Stimulated activated CD4-positive, alpha-beta T cell treated with anti-CD3 and anti-CD28 coated beads, Interleukin-15, amount 100 ng/mL, for 24 hours (primary cell): Measurements from ENCODE around the gene SLC17A1.

Experiments
- DNase-seq: peaks from one replicate; pipeline ENCODE4 v3.0.0-alpha.2; 2020

SLC17A1 gene, protein sequence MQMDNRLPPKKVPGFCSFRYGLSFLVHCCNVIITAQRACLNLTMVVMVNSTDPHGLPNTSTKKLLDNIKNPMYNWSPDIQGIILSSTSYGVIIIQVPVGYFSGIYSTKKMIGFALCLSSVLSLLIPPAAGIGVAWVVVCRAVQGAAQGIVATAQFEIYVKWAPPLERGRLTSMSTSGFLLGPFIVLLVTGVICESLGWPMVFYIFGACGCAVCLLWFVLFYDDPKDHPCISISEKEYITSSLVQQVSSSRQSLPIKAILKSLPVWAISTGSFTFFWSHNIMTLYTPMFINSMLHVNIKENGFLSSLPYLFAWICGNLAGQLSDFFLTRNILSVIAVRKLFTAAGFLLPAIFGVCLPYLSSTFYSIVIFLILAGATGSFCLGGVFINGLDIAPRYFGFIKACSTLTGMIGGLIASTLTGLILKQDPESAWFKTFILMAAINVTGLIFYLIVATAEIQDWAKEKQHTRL

GRCh38 chr6:25831532-25832306 is at the start of gene SLC17A1:
SLC17A1 (minus strand) TSS chr6:25832052; CDS start chr6:25830557, 1,495 bp downstream.
- no peak for DNase-seq

GRCh38 chr6:25880601-25881000 is 48.7 kb upstream of the SLC17A1 start:
- DNase-seq = no peak

GRCh38 chr6:25878721-25879322 is 47.0 kb upstream of the SLC17A1 start:
- DNase-seq = no peak

DNA sequence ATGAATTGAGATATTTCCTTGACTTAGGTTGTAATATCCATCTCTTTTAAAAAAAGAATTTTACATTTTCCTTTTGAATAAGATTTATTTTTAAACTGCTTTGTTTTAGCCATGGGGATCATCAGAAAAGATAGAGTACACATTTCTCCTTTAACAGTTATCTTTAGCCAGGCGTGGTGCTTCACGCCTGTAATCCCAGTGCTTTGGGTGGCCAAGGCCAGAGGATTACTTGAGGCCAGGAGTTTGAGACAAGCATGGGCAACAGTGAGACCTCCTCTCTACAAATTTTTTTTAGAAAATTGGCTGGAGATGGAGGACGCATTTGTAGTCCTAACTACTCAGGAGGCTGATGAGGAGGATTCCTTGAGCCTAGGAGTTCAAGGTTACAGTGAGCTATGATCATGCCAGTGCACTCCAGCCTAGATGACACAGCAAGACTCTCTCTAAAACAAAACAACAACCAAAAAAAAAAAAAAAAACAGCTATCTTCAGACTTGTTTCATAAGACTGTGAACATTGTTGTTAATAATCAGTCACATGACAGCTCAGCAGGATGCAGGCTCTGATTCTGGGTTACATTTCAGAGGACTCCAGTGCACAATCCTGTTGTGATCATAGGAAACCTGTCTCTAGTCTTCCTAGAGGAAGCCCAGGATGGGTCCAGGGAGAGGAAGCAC is 44.2 kb upstream of the SLC17A1 start:
- no peak for DNase-seq

- DNase-seq = no peak
Observed at GRCh38 chr6:25875563-25875905, 43.7 kb upstream of the SLC17A1 start.

GRCh38 chr6:25874822-25875562 is 43.1 kb upstream of the SLC17A1 start:
- DNase-seq = no peak

DNA sequence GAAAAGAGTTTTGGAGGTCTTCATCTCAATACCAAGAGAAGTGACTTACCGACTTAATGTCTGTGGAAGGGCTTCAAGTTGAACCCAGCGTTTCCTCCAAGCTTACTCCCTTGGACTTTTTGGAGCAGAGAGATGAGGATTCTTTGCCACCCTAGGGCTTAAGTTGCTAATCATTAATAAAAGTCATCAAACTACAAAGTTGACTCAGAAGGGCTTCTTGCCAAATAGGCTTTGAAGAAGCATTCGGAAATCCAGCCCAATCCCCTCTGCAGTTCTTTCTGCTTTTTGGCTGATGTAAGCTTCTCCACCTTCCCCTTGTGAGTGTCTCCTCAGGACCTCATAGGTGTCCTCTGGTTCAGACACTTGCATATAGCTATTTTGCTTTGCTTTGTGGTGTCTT is 42.3 kb upstream of the SLC17A1 start, which contains the start of gene SLC17A3:
TSS of gene SLC17A3 (minus strand) at position 126 of the 400 bp plus-strand sequence. CDS start 5,856 bp downstream, outside the sequence.
- DNase-seq = no peak

DNA sequence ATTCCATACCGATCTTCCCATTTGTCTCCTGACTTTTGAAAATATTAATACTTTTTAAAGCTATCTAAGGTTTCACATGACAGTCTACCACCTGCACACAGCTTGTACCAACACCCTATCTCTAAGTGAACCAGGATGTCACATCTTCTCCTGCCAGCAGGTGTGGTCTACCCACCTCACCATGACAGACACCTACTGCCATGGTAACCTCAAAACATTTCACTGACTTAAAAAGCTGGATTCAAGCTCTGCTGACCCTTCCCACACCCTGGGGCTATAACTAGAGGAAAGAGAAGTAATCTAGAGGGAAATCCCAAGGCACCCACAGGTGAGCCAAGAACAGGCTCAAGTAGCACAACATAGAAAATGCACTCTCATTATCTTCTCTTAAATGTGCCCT is 41.0 kb upstream of the SLC17A1 start:
- no peak for DNase-seq

DNA sequence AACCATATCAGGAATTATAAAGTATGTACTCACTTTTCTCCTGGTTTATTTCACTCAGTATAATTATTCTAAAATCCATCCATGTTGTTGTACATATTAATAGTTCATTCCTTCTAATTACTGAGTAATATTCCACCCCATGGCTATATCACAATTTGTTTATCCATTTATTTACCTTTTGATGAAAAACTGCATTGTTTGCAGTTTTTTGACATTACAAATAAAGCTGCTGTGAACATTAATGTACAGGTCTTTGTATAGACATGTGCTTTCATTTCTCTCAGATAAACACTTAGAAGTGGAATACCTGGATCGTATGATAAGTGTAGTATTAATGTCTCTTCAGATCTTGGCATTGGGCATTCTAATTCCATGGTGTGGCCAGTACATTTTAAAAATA is 38.0 kb upstream of the SLC17A1 start:
- DNase-seq = no peak

DNA sequence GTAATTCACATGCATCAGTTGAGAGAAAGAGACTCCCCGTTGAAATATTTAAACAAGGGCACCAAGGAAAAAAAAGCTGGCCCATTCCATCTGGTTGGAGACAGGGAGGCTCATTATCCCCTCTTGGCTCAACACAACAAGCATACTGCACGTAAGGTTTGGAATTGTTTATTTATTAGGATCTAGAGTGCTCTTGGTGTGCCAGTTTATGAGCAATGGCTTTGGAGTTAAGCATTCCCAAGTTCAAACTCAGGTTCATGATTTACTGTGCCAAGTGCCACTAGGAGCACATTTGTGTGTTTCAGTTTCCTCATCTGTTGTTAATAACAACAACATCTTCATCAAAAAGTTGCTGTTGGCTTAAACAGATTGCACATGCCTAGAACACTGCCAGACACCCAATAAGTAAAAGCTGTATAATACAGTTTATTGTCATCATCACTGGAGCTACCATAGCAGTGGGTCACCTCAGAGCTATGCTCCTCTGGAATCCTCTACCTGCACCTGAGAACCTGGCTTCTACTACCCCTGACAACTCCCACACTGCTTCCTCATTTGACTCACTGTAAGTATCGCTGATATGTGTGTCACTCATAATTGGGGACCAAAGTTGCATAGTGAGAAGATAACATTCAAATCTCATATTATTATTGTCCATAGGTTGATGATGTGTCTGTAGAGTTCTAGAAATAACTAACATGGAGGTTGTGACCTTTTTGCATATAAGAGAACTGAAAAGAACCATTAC is 36.8 kb upstream of the SLC17A1 start:
- DNase-seq = no peak

GRCh38 chr6:25866011-25866410 is 34.2 kb upstream of the SLC17A1 start:
- no peak for DNase-seq

DNA sequence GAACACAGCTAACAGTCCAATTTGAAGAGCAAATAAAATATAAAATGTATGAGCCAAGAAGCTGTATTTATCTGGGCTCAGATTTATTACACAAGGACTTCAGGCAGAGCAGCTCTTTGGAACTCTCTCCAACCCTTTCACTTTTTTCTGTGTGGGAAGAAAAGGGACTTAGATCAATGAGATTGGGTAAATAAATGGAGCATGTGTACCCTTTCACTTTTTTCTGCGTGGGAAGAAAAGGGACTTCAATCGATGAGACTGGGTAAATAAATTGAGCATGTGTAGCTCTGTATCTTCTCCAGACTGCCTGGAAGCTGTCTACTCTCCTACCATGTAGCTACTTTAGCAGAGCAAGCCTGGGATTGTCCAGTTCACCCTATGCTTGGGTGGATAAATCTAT is 31.5 kb upstream of the SLC17A1 start:
- DNase-seq = no peak

DNA sequence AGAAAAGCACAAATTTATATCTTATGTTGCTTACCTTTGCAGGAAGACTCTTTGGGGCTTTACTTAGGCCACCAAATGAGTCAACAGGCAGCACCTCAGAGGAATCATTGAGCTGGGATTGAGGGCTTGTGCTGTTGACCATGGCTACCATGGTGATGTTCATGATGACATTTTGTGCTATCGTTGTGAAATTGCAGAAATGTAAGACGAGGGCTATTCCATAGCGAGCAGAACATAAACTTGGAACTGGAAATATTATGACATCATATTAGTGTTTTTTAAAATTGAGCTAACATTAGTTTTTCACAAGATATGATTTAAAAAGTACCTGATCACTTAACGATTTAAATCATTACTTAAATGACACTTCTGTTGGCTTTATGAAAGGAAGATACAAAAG is 30.3 kb upstream of the SLC17A1 start:
- no peak for DNase-seq

- no peak for DNase-seq
Observed at GRCh38 chr6:25852756-25853155, 20.9 kb upstream of the SLC17A1 start.

DNA sequence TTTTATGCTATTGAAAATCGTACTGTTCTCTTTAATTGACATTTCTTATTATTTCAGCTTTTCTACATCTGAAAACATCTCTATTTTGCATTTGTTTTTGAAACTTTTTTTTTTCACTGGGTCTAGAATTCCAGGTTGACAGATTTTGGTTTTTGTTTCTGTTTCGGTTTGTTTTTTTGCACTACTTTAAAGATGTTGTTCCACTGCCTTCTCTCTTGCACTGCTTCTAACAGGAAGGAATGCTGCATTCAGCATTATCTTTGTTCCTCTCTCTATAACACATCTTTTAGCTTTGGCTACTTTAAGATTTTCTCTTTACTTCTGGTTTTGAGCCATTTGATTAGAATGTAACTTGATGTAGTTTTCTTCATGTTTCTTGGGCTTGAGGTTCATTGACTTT is 20.1 kb upstream of the SLC17A1 start:
- DNase-seq = no peak

DNA sequence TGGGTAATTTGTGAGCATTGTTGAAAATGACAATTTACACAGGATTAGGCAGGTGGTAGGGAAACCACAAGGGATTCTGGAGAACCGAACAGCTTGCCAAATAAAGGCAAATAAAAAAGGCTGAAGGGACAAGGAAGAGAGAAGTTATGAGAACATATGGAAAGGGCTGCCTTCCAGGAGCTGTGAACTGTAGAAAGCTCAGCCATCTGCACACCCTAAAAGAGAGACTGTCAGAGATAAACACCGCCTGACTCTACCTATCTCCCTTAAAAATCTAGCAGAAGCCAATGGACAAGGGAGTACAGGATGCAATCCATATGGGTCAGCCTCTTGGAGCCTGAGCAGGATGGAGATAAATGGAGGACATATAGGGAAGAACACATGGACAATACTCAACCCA is 12.7 kb upstream of the SLC17A1 start:
- DNase-seq = no peak

GRCh38 chr6:25842526-25842925 is 10.7 kb upstream of the SLC17A1 start:
- DNase-seq = peak; percentile 20

GRCh38 chr6:25835442-25836283 is 3.8 kb upstream of the SLC17A1 start:
- DNase-seq = no peak

- no peak for DNase-seq
Observed at GRCh38 chr6:25834950-25835349, 3.1 kb upstream of the SLC17A1 start.

DNA sequence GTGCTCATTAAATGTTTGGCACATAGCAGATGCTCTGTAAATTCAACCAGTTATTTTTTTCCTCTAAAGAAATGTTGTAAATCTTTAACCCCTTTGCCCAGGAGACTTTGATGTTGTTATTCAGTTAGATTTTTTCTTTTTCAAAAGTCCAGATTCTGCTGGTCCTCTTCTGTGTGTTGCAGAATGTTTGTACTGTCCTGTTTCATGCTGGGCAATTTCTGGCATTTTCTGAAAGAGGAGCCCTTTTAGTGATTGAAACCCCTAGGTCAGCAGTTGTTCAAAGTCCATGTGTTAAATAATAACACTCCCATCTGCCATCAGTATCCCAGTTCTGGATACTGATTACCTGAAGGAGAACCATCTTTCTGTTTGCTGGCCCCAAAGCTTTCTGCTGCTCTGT is 1.3 kb upstream of the SLC17A1 start:
- DNase-seq = no peak

DNA sequence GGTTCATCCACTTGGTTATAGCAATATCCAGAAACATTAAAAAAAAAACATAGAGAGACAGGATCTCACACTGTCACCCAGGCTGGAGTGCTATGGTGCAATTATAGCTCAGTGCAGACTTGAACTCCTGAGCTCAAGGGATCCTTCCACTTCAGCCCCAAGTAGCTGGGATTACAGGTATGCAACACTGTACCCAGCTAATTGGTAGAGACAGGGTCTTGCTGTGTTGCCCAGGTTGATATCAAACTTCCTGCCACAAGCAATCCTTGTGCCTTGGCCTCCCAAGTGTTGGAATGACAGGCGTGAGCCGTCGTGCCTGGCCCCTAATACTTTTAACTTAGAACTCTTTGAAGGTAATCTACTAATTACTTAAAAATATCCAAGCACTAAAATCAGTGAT is 818 bp upstream of the SLC17A1 start:
- no peak for DNase-seq
